Stimulated activated CD4-positive, alpha-beta T cell treated with anti-CD3 and anti-CD28 coated beads, Interleukin-2, amount 100 ng/mL, for 4 hours (primary cell): ENCODE measurements around the gene IFNA13.
A peak's percentile ranks its signal among the peaks of the same experiment; 100 is the strongest.

Experiments used
- DNase-seq: peaks from one replicate; pipeline ENCODE4 v3.0.0-alpha.2; 2020; ENCODE audit warnings: low read depth

IFNA13 gene

DNA sequence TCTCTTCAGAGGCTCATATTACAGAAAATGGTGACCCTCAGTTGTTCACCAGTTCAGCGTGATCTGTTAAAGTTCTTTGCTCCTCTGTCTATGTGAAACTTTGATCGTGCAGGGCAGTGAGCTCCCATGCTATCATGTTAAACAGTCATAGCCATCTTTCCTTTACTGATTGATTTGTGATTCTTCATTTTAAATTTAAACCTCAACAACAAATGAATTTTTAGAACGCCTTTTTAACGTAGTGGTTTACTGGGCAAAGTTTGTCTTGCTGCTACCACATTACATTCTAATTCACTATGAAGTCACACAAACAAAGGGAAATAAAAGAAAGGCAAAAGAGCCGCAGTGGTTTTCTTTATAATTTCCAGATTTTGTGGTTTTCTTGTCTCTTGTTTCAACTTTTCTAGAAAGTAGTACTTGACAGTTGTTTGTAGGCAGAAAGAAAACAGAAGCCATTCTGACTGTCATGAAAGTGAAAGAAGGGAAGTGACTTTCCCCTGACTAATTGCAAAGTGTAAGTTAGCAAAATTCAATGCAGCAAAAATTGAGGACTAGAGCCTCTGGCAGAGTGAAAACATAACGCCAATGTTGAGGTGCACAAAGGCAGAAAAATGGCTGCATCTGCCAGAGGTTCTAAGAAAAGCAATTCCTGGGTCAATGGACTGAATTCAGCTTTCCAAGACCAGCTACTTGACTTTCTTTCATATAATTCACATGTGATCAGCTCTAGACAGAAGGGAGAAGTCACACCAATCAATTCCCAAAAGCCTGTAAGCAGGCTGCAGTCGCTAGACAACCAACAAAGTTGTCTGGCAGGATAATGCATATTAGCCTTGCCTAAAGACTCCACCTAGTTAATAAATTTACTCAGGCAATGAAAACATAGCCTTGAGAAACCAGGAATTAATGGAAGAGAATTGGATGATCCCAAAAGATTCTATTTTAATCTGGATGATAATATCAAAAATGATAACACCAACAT lies 10.1 kb downstream of the IFNA13 start:
- DNase-seq: no peak

DNA sequence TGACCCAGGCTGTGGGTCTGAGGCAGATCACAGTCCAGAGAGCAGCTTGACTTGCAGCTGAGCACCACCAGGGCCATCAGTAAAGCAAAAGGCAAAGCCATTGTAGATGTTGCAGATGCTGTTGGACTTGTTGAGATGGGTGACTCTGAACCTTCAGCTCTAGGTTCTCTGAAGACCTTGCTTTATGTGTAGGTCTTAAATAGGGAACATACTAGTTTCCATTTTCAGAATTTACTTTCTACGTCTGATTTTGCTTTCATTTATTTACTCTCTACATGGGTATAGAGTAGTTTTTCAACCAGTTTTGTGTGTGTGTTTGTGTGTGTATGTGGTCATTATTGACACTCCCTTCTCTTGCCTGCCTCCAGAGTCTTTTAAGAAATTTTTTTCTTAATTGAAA lies 17.1 kb downstream of the IFNA13 start, which contains the start of gene IFNA6:
TSS of gene IFNA6 (minus strand) at position 101 of the 400 bp plus-strand sequence. CDS start at position 101, 0 bp downstream.
- DNase-seq: no peak

DNA sequence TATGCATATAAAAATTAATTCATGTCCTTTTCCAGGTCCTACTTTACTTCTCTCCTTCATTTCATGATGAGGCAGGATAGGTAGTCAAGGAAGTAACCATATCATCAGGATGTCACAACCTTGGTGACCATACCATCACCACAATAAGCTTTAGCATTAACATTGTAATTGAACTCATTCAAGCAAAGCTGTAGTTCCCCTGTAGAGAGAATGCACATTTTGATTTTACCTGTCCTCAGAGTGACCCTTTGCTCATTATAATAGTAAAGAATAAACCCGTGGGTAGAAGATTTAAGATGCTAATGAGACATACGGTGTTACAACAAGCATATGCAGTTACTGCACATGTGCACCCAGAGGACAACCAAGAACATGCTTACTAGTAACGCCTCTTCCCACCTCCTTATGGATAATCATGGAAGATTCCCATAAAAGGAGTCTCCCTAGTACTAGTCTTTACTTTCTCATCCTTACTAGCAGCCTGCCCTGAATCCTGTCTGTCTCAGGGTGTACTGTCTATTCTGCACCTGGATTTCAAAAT lies 19.4 kb downstream of the IFNA13 start:
- no peak for DNase-seq

DNA sequence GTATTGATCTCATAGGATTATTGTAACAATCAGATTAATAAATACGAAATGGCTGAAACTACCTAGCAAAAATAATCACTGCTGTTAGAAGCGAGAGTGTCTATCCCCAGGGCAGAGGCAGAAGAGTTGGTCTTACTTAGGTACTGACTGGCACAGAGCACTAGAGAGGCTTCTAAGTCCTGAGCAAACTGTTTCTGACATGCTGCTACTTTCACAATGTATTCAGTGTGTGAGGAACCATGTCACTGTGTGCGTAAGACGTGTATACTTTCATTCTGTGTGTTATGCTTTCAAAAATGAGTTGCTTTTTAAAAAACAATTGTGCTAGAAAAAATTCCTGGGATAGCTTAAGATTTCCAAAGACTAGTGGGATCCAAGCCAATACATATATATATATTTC lies 27.1 kb downstream of the IFNA13 start:
- DNase-seq: no peak

DNA sequence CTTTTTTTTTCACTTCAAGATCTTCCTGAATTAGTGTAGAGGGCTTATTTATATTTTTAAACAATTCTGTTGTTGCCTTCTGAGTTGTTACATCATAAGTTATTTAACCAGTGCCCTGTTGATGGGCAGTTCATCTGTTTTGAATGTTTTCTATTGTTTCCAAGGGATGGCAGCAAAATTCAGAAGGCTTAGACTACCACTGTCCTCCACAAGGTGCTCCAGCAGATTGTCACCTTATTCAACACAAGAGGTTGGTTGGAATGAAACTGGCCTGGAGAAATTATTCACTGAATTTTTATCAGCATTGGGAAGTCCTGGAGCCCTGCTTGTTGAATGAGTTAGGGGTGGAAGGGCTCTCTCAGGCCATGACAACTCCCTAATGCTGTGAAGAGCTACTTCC lies 31.4 kb downstream of the IFNA13 start:
- DNase-seq: no peak

DNA sequence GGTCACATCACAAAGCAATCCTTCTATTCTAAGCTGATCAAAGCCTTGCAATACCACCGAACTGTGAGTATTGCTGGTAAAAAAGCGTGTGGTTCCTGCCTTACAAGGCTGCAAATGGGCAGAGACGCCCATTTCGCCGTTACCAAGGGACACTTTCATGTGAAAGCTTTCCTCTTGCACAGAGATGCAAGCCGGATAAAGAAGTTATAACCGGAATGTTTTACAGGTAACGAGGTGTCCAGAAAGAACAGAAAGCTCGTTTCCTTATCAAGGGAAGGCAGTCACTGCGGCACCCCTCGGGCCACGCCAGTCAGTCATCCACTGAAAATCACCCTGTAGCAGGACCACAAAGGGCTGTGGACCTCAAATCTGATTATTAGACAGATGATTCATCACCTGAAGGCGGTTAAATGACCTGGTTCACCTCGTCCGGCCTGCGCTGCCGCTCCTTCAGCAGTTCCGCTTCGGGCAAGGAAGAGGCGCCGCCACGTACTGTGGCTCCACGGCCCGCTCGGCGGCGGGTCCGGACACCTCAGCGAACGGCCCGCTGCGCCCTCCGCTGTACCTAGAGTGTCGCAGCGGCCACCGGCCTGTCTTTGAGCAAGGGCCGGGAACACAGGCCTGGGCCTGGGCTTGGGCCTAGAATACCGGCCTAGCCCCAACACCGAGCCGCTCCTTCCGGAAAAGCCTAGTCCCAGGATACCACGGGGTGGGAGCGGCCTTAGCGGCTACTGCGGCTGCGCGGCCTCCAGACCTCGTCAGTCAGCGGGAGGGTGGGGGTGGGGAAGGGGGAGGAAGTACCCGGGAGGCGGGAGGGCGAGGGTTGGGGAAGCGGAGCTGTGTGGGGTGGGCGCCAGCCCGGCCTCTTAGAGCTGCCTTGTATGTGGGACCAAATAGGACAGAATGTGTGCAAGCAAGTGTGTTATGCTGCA lies 32.9 kb downstream of the IFNA13 start, which contains the start of gene KLHL9:
TSS of gene KLHL9 (minus strand) at position 704 of the 932 bp plus-strand sequence. CDS start at position 159, 545 bp downstream.
- DNase-seq: peak; percentile 79

DNA sequence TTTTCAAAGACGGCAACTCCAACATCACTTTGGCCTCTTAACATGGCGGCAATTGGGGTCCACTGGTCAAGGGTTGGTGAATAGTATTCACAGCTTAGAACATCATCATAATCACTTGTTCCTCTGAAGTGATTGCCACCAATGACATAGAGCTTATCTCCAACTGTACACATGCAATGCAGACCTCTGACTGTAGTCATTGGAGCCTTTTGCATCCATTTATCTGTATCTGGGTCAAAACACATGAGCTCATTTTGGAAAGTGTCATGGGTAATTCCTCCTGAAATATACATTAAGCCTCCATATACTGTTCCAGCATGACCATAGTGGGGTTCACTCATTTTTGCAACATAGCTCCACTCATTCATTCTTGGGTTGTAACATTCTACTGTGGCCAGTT lies 34.6 kb downstream of the IFNA13 start:
- DNase-seq: no peak

DNA sequence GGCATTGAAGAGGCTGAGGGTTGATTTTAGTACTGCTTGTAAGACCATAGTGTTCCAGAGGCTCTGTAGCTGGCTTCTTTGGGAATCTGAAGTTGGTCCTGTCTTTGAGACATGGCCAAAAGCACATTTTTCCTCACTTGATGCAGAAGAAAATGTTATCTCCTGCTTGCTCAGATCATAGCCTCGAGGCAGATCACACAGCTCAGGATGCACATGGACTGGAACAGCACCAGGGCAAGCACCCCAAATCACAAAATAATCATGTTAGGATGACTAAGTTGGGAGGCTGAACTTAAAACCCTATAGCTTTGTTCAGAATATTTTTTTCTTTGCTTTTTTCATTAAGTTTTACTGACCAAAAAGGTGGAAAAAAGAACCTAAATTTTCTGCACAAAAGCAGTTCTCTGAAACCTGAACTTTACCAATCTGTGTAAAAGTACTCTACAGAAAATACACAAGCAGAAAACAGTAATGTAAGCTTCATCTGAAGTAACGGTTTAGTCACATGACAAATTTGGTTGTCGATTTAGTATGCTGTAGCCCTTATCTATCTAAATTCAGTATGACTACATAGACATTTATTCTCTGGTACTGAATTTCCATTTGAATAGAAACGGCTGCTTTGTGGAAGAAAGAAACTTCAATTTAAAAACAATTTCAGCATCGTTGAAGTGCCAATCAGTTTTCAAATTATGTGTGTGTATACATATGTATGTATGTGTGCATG lies 36.0 kb downstream of the IFNA13 start:
- DNase-seq: no peak

DNA sequence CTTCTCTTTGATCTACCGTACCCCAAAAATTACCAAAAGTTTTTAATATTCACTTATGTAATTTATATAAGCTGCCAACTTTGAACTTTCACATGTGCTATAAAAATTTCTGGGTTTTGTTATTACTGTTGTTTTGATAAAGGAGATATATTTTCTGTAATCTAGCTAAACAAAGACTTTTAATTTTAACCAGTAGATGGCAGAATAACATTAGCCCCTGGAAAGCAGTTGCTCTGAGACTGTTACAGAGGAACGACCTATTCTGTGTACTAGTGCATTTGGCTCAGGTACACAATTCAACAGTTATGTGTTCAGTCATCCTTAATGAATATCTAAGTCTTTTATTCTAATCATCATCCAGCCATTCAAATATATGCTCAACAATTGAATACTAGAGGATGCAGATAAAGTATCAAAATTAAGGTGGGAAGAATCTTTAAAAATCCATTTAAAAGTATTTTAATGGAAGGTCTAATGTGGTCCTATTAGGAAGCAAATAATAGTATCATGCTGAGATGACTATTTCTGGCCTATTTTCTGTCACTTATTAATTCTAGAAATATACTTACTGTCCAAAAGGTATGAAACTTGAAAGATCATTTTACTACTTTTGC lies 41.2 kb downstream of the IFNA13 start:
- no peak for DNase-seq

DNA sequence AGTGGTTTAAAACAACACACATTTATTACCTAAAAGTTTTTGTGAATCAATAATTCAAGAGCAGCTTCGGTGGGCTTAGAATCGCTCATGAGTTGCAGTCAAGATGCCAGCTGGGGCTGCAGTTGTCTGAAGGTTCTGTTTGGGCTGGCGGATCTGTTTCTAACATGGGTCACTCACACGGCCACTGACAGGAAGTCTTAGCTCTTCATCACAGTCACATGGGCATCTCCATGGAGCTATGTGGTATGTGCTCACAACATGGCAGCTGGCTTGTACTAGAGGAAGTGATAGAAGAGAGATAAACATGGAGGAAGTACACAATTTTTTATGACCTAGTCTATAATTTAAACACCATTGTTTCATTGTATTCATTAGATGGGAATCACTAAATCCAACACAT lies 43.8 kb downstream of the IFNA13 start:
- DNase-seq: no peak

DNA sequence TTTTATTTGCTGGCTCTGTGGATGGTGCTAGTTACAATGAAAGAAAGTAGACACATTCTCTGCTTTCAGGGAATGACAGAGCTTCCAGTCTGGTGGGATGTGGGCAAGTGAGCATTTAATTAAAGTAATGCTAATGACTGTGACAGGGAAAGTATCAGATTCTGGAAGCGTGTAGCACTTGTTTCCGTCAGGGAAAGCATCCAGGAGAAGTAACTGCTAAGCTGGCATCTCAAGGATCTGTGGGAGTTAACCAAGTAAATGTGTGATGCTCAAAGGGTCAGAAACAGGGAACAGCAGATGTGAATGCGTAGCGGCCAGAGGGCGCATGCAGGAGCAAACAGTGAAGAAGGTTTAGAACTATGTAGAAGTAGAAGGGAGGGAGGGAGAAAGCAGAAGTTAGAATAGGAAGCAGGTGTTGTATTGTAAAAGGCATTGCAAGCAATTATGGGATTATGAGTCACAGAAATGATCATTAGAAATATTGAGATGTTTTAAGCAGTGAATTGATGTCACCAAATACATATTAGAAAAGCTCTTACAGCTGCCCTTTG lies 44.9 kb downstream of the IFNA13 start:
- no peak for DNase-seq

DNA sequence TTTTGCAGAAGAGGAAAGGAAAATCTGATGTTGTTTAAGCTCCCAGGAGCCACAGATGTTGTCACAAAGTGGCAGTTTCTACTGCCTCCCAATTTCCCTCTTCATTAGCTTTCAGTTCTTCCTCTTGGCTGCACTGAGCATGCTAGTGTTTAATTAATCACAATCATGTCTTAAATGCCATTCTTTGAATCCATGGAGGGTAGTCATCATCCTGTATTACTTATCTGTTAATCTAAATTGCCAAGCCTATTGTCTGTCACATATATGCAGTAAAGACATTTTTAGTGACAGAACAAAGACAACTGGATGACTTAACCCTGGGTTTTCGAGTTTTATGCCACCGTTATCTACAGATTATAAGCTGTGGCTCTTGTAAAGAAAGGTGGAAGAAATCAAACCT lies 47.4 kb downstream of the IFNA13 start:
- DNase-seq: no peak

DNA sequence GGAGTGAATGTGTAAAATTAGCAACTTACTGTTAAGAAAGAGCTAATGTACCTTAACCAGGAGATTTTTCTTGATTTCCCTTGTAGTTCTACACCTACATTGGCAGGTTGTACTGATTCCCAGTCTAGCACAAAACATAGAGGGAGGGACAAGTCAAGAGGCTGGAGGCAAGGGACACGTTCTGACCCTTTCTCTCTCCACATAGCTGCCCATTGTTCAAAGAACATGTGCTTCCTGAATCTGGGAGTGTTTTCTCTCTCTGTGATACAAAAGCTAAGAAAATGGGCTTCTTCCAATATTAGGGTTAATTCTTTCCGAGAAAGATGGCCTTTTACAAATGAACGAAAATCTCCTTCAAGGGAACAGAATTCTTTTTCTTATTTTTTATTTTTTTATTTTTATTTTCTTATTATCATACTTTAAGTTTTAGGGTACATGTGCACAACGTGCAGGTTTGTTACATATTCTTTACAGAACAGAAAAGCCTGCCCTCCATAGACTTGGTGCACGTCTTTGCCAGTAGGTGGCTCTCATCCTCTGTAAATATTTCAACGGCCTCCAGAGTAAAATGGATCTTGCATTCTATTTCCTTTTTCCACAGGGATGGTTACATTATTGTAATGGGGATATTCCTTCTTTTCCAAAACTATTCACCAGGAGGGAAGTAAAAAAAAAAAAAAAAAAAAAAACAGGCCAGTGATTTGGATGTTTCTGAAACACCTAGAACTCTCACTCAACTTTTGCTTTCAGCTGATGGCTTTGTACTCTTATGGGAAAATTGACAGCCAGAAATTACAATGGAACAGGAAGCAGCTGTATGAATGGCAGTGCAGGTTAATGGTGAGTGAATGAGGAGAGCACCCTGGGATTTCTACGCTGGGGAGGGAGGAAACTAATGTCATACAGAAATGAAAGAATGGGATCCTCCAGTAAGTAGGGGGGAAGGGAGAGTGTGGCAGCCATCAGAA lies 49.6 kb downstream of the IFNA13 start:
- DNase-seq: no peak
